A673 (cell line): ENCODE data around the gene MTIF2.

ENCODE experiments used
- CTCF ChIP-seq: fragments of 300-800, 200-600 bp; sonication (generic); conservative IDR thresholded peaks from 2 replicates; pipeline ENCODE4 v1.5.1; 2017; ENCODE audit warnings: low read depth, mild to moderate bottlenecking, antibody characterized with exemption, low read length, moderate library complexity, mixed read lengths
- EZH2 ChIP-seq: fragments of 200-600 bp; sonication (generic); IDR thresholded peaks from 2 replicates; pipeline ENCODE4 v1.6.1; 2017; ENCODE audit warnings: borderline replicate concordance, low read depth, mild to moderate bottlenecking, mixed read lengths, antibody characterized with exemption, low read length; ENCODE audit not compliant: poor library complexity, severe bottlenecking

DNA sequence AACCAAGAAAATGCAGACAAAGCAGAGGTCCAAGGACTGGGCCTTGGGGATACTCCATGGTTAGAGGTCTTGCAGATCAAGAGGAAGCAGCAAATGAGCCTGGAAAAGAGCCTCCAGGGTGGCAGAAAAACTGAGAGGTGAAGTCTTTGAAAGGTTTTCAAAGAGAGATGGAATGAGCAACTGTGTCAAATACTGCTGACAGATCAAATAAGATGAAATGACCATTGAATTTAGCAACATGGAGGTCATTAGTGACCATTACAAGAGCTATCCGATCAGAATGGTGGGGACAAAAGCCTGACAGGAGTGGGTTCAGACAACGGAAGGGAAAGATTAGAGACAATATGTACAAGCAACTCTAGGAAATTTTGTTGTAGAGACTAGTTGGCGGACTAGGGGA lies 38.5 kb downstream of the MTIF2 start:
- TF ChIP-seq CTCF: no peak
- TF ChIP-seq EZH2: no peak
